GM23338 (cell line): ENCODE data around the gene SETX. TPM values are rescaled to one million over a fixed set of nuclear protein-coding genes. Genes with fewer than 3 reads are reported as not detected.

ENCODE experiments used
- ATAC-seq: fragments of 200-7000 bp; cut with Tn5 transposase; 3 replicates; pipeline ENCODE4 v1.9.1; 2020
- DNase-seq: peaks from one replicate; pipeline ENCODE4 v3.0.0-alpha.2; 2015; ENCODE audit warnings: low spot score
- H2AFZ ChIP-seq: fragments of 200-600 bp; sonication (generic); 2 replicates; pipeline ENCODE4 v1.8.0; 2016; ENCODE audit warnings: antibody characterized with exemption, mild to moderate bottlenecking, moderate library complexity
- H3F3A ChIP-seq: fragments of 200-600 bp; sonication (generic); replicated peaks from 2 replicates; pipeline ENCODE4 v1.8.0; 2017; ENCODE audit warnings: antibody characterized with exemption, mixed run types, low read depth
- H3K27ac ChIP-seq: fragments of 200-600 bp; sonication (generic); 2 replicates; pipeline ENCODE4 v1.6.1; 2016; ENCODE audit warnings: low read depth
- H3K27me3 ChIP-seq: fragments of 200-600 bp; sonication (generic); 2 replicates; pipeline ENCODE4 v1.8.0; 2016; ENCODE audit warnings: mild to moderate bottlenecking, mixed run types, moderate library complexity; ENCODE audit not compliant: insufficient read depth
- H3K36me3 ChIP-seq: fragments of 200-600 bp; sonication (generic); 2 replicates; pipeline ENCODE4 v1.8.0; 2016; ENCODE audit warnings: mild to moderate bottlenecking; ENCODE audit not compliant: insufficient read depth
- H3K4me1 ChIP-seq: fragments of 200-600 bp; sonication (generic); 2 replicates; pipeline ENCODE4 v1.8.0; 2016; ENCODE audit warnings: mild to moderate bottlenecking, moderate library complexity; ENCODE audit not compliant: insufficient read depth
- H3K4me2 ChIP-seq: fragments of 200-600 bp; sonication (generic); 2 replicates; pipeline ENCODE4 v1.7.1; 2017; ENCODE audit warnings: mixed run types
- H3K4me3 ChIP-seq: fragments of 200-600 bp; sonication (generic); 2 replicates; pipeline ENCODE4 v1.6.1; 2016; ENCODE audit warnings: mixed run types
- H3K79me2 ChIP-seq: fragments of 200-600 bp; sonication (generic); replicated peaks from 2 replicates; pipeline ENCODE4 v1.8.0; 2017; ENCODE audit warnings: mild to moderate bottlenecking; ENCODE audit not compliant: insufficient read depth
- H3K9me2 ChIP-seq: fragments of 200-600 bp; sonication (generic); 2 replicates; pipeline ENCODE4 v1.8.0; 2017; ENCODE audit not compliant: insufficient read depth
- H4K20me1 ChIP-seq: fragments of 200-600 bp; sonication (generic); replicated peaks from 2 replicates; pipeline ENCODE4 v1.8.0; 2017; ENCODE audit warnings: mild to moderate bottlenecking; ENCODE audit not compliant: insufficient read depth
- H3K27ac Mint-ChIP-seq: 2 replicates; pipeline ENCODE4 v1.8.0; 2020; ENCODE audit warnings: inconsistent platforms, mild to moderate bottlenecking, moderate library complexity, mixed read lengths
- H3K27me3 Mint-ChIP-seq: 3 replicates; pipeline ENCODE4 v1.8.0; 2022; ENCODE audit warnings: low read depth, mild to moderate bottlenecking, moderate library complexity, mixed read lengths, inconsistent platforms; ENCODE audit not compliant: insufficient read depth, poor library complexity
- H3K36me3 Mint-ChIP-seq: 3 replicates; pipeline ENCODE4 v1.8.0; 2021; ENCODE audit warnings: low read depth, mild to moderate bottlenecking, inconsistent platforms, moderate library complexity, mixed read lengths
- H3K4me1 Mint-ChIP-seq: 3 replicates; pipeline ENCODE4 v1.8.0; 2020; ENCODE audit warnings: mild to moderate bottlenecking, inconsistent platforms, mixed read lengths
- H3K4me3 Mint-ChIP-seq: 3 replicates; pipeline ENCODE4 v1.8.0; 2021; ENCODE audit warnings: moderate library complexity, mild to moderate bottlenecking, inconsistent platforms, mixed read lengths
- H3K9me3 Mint-ChIP-seq: 3 replicates; pipeline ENCODE4 v1.8.0; 2020; ENCODE audit warnings: moderate library complexity, mild to moderate bottlenecking, inconsistent platforms, mixed read lengths
- CREB1 ChIP-seq: fragments of 250-450 bp; sonication (Bioruptor Pico); IDR thresholded peaks from 2 replicates; pipeline ENCODE4 v1.5.0; 2020; ENCODE audit warnings: low read depth, mild to moderate bottlenecking, moderate library complexity
- ETS1 ChIP-seq: IDR thresholded peaks from 2 replicates; pipeline ENCODE4 v1.6.1; 2016; ENCODE audit warnings: antibody characterized with exemption
- EZH2 ChIP-seq: fragments of 200-600 bp; sonication (generic); IDR thresholded peaks from one replicate; pipeline ENCODE4 v1.8.0; 2017; ENCODE audit warnings: antibody characterized with exemption, mild to moderate bottlenecking, low read depth; ENCODE audit not compliant: unreplicated experiment
- EZH2phosphoT487 ChIP-seq: fragments of 200-600 bp; sonication (generic); IDR thresholded peaks from one replicate; pipeline ENCODE4 v1.8.1; 2018; ENCODE audit warnings: antibody characterized with exemption; ENCODE audit not compliant: unreplicated experiment
- JUNB ChIP-seq: IDR thresholded peaks from one replicate; pipeline ENCODE4 v1.6.1; 2016; ENCODE audit warnings: antibody characterized with exemption; ENCODE audit not compliant: unreplicated experiment
- NANOG ChIP-seq: IDR thresholded peaks from 2 replicates; pipeline ENCODE4 v1.6.1; 2016; ENCODE audit warnings: antibody characterized with exemption, borderline replicate concordance
- REST ChIP-seq: IDR thresholded peaks from one replicate; pipeline ENCODE4 v1.6.1; 2018; ENCODE audit warnings: antibody characterized with exemption; ENCODE audit not compliant: unreplicated experiment
- STAT1 ChIP-seq: IDR thresholded peaks from one replicate; pipeline ENCODE4 v1.6.1; 2016; ENCODE audit warnings: antibody characterized with exemption; ENCODE audit not compliant: unreplicated experiment
- ZNF462 ChIP-seq: fragments of 250-450 bp; sonication (Bioruptor Pico); IDR thresholded peaks from 2 replicates; pipeline ENCODE4 v1.5.0; 2020; ENCODE audit warnings: mild to moderate bottlenecking, moderate library complexity
- polyA plus RNA-seq: library from polyadenylated mRNA; unstranded; fragments of >200 nt; fragmentation: Nextera tagmentation; extraction: Ambion mirVana; gene quantifications from 2 replicates; pipeline ENCODE4 v1.2.1, GENCODE V29; 2016
- total RNA-seq: library from RNA; depleted of rRNA; stranded (reverse); fragments of >200 nt; shearing (Covaris generic); gene quantifications from 2 replicates; pipeline ENCODE4 v1.2.3, GENCODE V29; 2014

SETX gene
- total and polyA plus RNA-seq, 2 experiments from 2014 or later, result 17.5 to 49.9 TPM

GRCh38 chr9:132351404-132352045 lies 3.3 kb downstream of the SETX start:
- H3K4me1 Mint-ChIP-seq, result peaks cover 20% of the 10 kb centered on the region
- peaks cover 58% of the 10 kb centered on the region for H3K36me3 ChIP-seq
- no peaks in the 10 kb centered on the region for H3K9me3 Mint-ChIP-seq
- H3F3A ChIP-seq, result no peaks in the 10 kb centered on the region
- peaks cover 1% of the 10 kb centered on the region for H3K27me3 Mint-ChIP-seq
- peaks cover 26% of the 10 kb centered on the region for H4K20me1 ChIP-seq
- H3K27ac Mint-ChIP-seq, result no peak overlapping the region
- no peak overlapping the region for H3K4me3 ChIP-seq
- ATAC-seq (no peak), DNase-seq (no peak)
- H2AFZ ChIP-seq, result no peak overlapping the region
- no peaks in the 10 kb centered on the region for H3K27me3 ChIP-seq
- H3K9me2 ChIP-seq, result no peaks in the 10 kb centered on the region
- H3K4me1 ChIP-seq, result peaks cover 12% of the 10 kb centered on the region
- H3K79me2 ChIP-seq, result peaks cover 39% of the 10 kb centered on the region
- peaks cover 56% of the 10 kb centered on the region for H3K36me3 Mint-ChIP-seq
- TF ChIP-seq ETS1 (no peak), STAT1 (no peak), JUNB (no peak), CREB1 (CRISPR knock-in tag) (no peak), ZNF462 (CRISPR knock-in tag) (no peak), NANOG (no peak), REST (no peak), EZH2phosphoT487 (no peak), EZH2 (no peak)
- H3K4me3 Mint-ChIP-seq, result no peak overlapping the region
- no peak overlapping the region for H3K4me2 ChIP-seq
- no peak overlapping the region for H3K27ac ChIP-seq
